ENCODE data around the gene OTUD5. TPM values are rescaled to one million over a fixed set of nuclear protein-coding genes. Genes with fewer than 3 reads are reported as not detected.

The OTUD5 gene
- total and polyA plus RNA-seq, 2 of the 13 experiments (the other 11 are each of a cell fraction or from before 2014, with no cell fraction given), result 18.4 to 42.2 TPM

- TF ChIP-seq ZXDC (CRISPR knock-in tag; IDR thresholded peaks at IDR 0.05) (no peak), JUN (CRISPR knock-in tag; IDR thresholded peaks at IDR 0.05) (no peak), ZNF616 (CRISPR knock-in tag; IDR thresholded peaks at IDR 0.05; ENCODE audit: low read depth) (no peak)
These were observed 32.1 kb upstream of the OTUD5 start (continued) for GRCh38 chrX:48989483-48989882.

GRCh38 chrX:48983896-48984295, 26.5 kb upstream of the OTUD5 start:
- BruUV-seq (replicated peaks), result no TSS peak
- intact Hi-C loops (cut with micrococcal nuclease; ENCODE audit: unreplicated experiment) (no loop called here), in situ Hi-C loops (cut with HindIII; ENCODE audit: extremely low pct_ligation_motif_present, low pct_unique_long_range_greater_than_20kb) (no loop called here)
- Histone ChIP-seq H3K27me3 (ENCODE audit: control insufficient read depth in 1 of 2, insufficient read depth in 2 of 2, low read length in 2 of 2) (no peaks in the 10 kb centered on the region), H4K20me1 (ENCODE audit: insufficient read depth, low read length) (no peaks in the 10 kb centered on the region), H3K9ac (ENCODE audit: insufficient read depth, low read depth, low read length) (no peak overlapping the region), H3K4me2 (ENCODE audit: low read depth, low read length) (no peak overlapping the region), H2AFZ (ENCODE audit: low read length) (no peak overlapping the region), H3K36me3 (replicated peaks in 1 of 2; ENCODE audit: control insufficient read depth in 1 of 2, insufficient read depth in 2 of 2, low read length in 2 of 2) (peaks cover 13 to 26% of the 10 kb centered on the region in 2 experiments; a peak in 4 of 5 replicates), H3K9me3 (ENCODE audit: low read length) (no peaks in the 10 kb centered on the region), H3K79me2 (ENCODE audit: insufficient read depth, low read length) (no peaks in the 10 kb centered on the region), H3K4me1 (ENCODE audit: insufficient read depth, low read length) (no peaks in the 10 kb centered on the region), H3K4me3 (replicated peaks in 1 of 3; ENCODE audit: insufficient read depth in 1 of 3, low read depth in 2 of 3, low read length in 3 of 3) (no peak overlapping the region), H3K27ac (ENCODE audit: extremely low read length, insufficient read depth, low read length) (no peak overlapping the region)
- ChIA-PET CTCF (ENCODE audit: low intra/inter-chr PET ratio, low total read pairs) (no interaction called here), POLR2A (no interaction called here)
- DNase-seq (ENCODE audit: low spot score), result no peak
- no peak for ATAC-seq
- 95% methylated on average over 3 of the region's 3 CpGs for WGBS (ENCODE audit: low lambda C conversion rate)
- no peak for FAIRE-seq
- TF ChIP-seq U2AF1 (optimal IDR thresholded peaks at IDR 0.05; ENCODE audit: low read depth, low read length), result no peak
- TF ChIP-seq ZNF281 (CRISPR knock-in tag; IDR thresholded peaks at IDR 0.05; ENCODE audit: borderline replicate concordance), result no peak
- TF ChIP-seq ZFP82 (CRISPR knock-in tag; IDR thresholded peaks at IDR 0.05; ENCODE audit: borderline replicate concordance), result no peak
- no peak for TF ChIP-seq MBD4 (IDR thresholded peaks at IDR 0.05; ENCODE audit: borderline replicate concordance, low read length)
- TF ChIP-seq SAFB2 (CRISPR knock-in tag; IDR thresholded peaks at IDR 0.05; ENCODE audit: borderline replicate concordance, low read depth), result no peak
- no peak for TF ChIP-seq NFE2L1 (CRISPR knock-in tag; IDR thresholded peaks at IDR 0.05; ENCODE audit: borderline replicate concordance)
- TF ChIP-seq BRD4 (CRISPR knock-in tag; IDR thresholded peaks at IDR 0.05), result no peak
- TF ChIP-seq RERE (CRISPR knock-in tag; IDR thresholded peaks at IDR 0.05; ENCODE audit: low read depth), result no peak
- no peak for TF ChIP-seq MAF1 (CRISPR knock-in tag; IDR thresholded peaks at IDR 0.05; ENCODE audit: borderline replicate concordance)
